C4-2B (cell line): ENCODE results near the gene CCL18.
A peak's percentile ranks its signal among the peaks of the same experiment; 100 is the strongest.
"Not testable (repeated sequence)": the region's sequence is repeated elsewhere in the genome, so short reads cannot be mapped to it uniquely, and the experiment has no call there.

ENCODE experiments used
- H3K27ac ChIP-seq: fragments of 450-650 bp; 2 replicates; pipeline ENCODE4 v1.5.1; 2017
- ZFX ChIP-seq: fragments of 450-650 bp; IDR thresholded peaks from 2 replicates; pipeline ENCODE4 v1.6.1; 2017
- TF ChIP-seq, protein P1 (sequence below): fragments of 450-650 bp; conservative IDR thresholded peaks from 2 replicates; pipeline ENCODE4 v1.5.1; 2017; ENCODE audit warnings: mild to moderate bottlenecking

Gene CCL18

DNA sequence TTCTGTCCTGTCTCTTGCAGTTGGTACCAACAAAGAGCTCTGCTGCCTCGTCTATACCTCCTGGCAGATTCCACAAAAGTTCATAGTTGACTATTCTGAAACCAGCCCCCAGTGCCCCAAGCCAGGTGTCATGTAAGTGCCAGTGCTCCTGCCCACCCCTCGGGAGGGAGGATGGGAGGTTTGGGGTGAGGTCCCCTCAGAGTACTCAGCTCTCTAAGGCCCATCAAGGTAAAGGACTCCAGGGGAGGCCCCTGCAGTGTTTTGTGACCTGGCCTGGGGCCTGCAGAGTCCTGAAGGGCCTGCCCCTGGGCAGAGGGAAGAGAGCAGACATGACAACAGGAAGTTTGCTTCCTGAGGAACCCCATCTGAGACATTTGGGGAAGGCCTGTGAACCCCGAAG is 6.4 kb downstream of the CCL18 start:
- no peak for TF ChIP-seq ZFX
- TF ChIP-seq, protein P1, sequence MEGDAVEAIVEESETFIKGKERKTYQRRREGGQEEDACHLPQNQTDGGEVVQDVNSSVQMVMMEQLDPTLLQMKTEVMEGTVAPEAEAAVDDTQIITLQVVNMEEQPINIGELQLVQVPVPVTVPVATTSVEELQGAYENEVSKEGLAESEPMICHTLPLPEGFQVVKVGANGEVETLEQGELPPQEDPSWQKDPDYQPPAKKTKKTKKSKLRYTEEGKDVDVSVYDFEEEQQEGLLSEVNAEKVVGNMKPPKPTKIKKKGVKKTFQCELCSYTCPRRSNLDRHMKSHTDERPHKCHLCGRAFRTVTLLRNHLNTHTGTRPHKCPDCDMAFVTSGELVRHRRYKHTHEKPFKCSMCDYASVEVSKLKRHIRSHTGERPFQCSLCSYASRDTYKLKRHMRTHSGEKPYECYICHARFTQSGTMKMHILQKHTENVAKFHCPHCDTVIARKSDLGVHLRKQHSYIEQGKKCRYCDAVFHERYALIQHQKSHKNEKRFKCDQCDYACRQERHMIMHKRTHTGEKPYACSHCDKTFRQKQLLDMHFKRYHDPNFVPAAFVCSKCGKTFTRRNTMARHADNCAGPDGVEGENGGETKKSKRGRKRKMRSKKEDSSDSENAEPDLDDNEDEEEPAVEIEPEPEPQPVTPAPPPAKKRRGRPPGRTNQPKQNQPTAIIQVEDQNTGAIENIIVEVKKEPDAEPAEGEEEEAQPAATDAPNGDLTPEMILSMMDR, result no peak
- no peak overlapping the region for H3K27ac ChIP-seq

DNA sequence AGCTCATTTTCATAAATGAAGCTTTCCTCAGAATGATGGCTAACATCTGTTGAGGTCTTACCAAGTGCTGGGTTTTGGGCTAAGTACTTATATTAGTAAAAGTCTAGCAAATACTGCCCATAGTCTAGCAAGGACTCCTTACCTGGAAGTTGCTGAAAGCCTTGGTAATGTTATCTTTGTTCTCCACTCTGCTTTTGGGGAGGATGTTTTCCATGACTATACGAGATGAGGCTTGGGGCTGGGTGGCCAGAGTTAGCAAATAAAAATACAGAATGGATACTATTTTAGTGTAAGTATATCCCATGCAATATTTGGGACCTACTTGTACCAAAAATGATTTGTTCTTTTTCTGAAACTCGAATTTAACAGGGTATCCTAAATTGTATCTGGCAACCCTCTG is 7.7 kb downstream of the CCL18 start:
- no peak for TF ChIP-seq ZFX
- TF ChIP-seq, protein P1, result no peak
- H3K27ac ChIP-seq, result no peak overlapping the region

DNA sequence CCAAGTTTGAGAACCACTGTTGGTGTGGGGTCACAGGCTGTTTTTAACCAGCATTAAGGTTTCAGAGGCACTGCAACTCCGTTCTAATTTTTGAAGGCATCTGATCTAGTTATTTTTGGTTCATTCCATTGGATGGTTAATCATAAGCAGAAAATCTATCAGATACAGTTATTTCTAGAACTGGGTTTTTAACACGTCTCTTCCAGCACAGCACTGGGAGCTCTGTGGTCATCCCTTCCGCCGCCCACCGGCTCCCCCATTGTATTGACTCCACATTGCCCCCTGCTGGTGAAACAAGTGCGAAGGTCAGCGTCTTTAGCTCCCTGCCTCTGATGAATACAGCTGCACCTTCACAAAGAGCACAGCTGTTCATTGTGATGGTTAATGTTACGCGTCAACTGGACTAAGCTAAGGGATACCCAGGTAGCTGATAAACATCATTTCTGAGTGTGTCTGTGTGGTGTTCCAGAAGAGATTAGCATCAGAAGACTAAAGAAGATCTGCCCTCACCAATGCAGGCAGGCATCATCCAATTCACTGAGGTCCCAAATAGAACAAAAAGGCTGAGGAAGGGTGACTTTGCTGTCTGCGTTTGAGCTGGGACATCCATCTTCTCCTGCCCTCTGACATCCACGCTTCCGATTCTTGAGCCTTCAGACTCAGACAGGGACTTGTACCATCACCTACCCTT is 8.5 kb downstream of the CCL18 start:
- TF ChIP-seq ZFX, result no peak
- TF ChIP-seq, protein P1, result peak; percentile 91
- H3K27ac ChIP-seq, result no peak overlapping the region

DNA sequence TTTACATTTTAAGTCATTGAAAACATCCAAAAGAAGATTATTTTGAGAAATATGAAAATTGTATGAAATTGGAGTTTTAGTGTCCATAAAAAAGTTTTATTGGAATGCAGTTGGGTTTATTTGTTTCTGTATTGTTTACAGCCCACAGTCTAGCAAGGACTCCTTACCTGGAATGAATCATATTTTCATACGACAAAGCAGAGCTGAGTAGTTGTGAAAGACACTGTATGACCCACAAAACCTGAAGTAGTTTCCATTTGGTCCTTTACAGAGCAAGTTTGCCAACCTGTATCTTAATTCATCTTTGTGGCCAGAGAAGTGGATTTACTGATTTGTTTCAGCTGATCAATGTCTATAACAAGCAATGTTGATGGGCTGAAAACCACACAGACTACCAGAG is 10.3 kb downstream of the CCL18 start:
- TF ChIP-seq, protein P1, result no peak
- no peak for TF ChIP-seq ZFX
- H3K27ac ChIP-seq, result no peak overlapping the region

DNA sequence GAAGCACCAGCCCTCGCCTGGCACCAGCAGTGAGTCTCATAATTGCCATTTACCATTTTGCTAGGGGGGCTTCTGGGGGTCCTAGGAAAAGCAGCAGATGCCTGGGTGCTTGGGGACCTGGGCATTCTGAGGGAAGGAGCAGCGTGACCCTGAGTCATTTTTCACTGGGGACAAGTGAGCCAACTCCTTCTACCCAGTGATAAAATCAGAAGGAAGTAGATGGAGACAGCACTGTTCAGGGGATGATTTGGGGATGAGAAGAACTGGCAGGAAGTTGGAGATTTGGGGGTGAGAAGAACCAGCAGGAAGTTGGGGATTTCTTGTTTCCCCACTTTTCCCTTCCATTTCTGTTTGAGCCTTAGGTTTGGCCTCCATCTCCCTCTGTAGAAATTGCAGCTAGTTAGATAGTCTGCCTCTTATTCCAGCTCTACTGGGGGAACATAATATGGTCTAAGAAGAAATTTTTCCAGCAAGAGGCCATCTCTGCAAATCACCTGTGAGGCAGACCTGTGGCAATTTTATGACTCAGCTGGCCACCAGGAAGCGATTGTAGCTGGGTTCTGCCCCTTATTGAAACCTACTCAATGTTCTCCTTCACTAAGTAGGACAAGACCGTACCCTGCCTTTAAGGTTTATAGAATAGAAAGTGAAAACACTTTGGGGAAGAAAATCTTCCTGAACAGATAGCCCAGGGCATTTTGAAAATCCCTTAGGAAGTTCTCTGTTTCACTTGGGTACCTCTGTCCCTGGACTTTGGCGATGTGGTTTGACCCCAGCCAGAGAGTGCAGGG is 17.8 kb downstream of the CCL18 start:
- H3K27ac ChIP-seq, result not testable (repeated sequence)

DNA sequence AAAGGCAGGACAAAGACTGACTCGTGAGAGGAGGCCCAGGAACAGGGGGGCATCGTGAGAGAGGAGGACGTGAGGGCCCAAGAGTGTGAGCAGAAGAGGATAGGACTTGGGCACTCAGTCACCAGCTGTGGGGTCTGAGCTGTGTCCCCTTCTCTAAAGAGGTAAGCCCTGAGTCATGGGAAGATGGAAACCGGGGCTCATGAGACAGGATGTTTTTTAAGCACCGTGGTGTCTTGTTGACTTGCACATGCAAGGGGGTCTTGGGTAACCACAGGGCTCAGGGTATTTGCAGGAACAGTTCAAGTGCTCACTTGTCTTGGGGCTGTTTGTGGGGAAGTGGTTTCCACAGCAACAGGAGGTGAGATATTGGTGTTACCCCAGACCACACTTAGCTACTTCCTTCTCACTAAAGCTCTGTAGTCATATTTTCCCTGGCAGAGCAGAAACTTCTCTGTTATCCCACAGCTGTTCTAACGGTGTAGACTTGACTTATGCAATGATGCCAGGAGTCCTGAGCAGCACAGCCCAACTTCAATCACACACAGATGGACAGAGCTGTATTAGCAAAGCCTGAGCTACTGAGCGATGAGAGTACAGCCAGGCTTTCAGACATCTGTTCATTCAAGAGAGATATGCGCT is 18.5 kb downstream of the CCL18 start:
- H3K27ac ChIP-seq, result not testable (repeated sequence)

DNA sequence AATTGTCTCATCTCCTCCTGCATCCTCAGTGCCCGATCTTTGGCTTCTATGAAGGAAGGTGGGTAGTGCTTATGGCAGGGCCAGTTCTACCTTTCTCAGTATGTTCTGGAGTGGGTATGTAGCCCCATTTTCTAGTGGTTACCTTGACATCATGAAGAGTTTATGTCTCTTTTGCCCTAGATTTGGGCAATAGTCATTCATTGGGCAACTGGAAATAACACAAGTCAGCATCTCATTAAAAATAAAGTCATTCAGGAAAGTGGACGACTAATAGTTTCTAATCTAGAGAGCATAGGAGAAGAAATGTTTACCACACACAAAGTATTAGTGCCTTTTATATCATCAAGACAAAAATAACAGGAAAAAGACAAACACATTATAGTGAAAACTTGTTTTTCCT is 19.6 kb downstream of the CCL18 start:
- not testable (repeated sequence) for H3K27ac ChIP-seq

DNA sequence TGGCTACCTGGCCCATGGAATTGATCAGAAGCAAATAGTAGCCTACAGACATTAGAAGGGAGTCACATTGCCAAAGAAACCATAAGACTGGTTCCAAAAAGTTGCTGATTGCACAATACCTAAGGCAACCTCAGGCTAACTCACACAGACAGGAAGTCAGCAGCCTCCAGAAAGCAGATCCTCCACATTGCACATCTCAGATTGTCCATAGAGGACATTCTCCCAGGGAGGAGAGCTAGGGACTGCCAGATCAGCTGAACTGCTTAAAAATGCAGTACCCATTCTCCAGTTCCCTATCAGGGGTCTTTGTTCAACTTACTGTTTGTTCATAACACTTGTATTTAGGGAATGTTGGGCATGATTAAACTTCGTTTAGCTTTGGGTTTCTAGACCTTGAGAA is 21.7 kb downstream of the CCL18 start:
- no peak for TF ChIP-seq ZFX
- TF ChIP-seq, protein P1, result no peak
- no peak overlapping the region for H3K27ac ChIP-seq

DNA sequence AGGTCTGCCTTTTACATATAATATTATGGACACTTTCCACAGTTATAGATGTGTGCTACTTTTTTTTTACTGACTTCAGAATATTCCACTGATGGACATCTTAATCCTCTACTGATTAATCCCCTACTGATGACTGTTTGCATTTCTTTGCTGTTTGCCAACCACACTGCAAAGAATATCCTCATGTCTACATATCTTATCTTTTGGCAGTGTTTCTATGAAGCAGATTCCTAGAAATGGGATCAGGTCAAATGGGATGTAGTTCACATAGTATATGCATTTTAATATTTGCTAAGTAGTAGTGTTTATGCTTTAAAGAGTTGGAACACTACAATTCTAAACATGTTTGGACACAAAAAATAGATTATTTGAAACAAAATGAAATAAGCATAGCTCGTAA is 22.7 kb downstream of the CCL18 start:
- TF ChIP-seq, protein P1, result no peak
- H3K27ac ChIP-seq, result no peak overlapping the region

DNA sequence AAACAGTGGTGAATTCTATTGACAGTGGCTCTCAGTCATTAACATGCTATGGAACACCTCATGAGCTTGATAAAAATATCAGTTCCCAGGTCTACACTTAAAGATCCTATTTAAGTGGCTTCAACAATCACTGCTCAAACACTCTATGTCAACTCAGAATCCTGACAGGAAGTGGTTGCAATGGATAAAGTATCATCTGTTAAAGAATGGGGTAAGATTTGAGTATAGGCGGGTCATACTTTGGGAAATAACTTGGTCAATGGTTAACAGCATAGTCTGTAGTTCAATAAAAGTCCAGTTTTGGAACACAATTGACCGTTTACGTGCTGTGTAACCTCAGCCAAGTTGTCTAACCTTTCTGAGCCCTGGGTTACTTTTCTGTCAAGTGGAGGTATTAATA is 23.4 kb downstream of the CCL18 start:
- H3K27ac ChIP-seq, result not testable (repeated sequence)

DNA sequence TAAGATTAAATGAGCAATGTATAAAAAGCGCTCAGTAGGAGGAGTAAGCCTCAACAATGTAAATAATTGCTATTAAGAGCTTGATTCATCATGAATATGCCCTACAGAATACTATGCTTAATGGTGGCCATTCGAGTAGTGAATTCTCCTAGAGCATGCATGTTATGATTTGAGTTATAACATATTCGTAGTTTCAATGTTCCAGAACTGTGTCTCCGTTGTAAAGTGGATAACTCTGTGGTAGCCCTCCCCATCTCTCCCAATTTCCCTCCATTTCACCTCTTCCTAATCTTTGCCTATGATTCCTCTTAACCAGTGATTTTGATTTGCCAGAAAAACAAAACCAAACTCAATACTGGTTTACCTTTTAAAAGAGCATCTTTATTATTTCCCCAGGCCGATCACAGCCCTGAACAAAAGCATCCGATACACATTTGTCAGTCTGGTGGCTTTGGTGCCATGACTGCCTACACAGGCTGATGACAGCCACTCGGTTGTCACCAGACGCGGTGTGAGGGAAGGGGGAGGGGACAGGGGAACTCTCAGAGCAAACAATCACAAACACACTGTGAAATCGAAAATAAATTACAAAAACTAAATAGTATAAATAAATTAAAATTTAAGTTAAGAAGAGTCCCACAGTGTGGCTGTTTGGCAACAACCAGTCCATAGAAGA is 24.0 kb downstream of the CCL18 start:
- H3K27ac ChIP-seq, result not testable (repeated sequence)
